GM12874 (cell line): ENCODE results near the gene RPL36A.

Source experiments
- TF ChIP-seq, protein P1 (sequence below): IDR thresholded peaks from 2 replicates; pipeline ENCODE4 v1.5.1; 2011; ENCODE audit warnings: low read depth, mild to moderate bottlenecking, control low read depth, low read length, moderate library complexity; ENCODE audit not compliant: insufficient read depth

RPL36A gene

DNA sequence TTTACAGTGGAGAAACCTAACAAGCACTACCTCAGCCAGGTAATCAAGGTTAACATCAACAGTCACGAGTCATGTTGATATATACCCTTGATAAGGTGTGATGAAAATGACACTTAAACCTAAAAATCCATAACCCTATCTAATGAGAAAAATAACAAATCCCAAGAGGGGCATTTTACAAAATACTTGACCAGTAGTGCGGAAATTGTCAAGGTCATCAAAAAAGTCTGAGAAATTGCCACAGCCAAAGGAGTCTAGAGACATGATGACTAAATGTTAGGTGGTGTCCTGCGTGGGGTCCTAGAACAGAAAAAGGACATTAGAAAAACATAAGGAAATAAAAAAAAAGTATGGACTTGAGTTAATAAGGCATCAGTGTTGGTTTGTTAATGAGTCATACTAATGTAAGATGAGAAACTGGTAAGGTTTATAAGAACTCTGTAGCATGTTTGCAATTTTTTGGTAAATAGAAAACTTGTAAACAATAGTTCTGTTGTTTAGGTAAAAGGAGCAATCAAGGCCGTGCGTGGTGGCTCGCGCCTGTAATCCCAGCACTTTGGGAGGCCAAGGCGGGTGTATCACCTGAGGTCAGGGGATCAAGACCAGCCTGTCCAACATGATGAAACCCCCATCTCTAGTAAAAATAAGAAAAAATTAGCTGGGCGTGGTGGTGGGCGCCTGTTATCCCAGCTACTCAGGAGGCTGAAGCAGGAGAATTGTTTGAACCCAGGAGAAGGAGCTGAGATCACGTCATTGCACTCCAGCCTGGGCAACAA lies 2.9 kb downstream of the RPL36A start:
- TF ChIP-seq, protein P1, sequence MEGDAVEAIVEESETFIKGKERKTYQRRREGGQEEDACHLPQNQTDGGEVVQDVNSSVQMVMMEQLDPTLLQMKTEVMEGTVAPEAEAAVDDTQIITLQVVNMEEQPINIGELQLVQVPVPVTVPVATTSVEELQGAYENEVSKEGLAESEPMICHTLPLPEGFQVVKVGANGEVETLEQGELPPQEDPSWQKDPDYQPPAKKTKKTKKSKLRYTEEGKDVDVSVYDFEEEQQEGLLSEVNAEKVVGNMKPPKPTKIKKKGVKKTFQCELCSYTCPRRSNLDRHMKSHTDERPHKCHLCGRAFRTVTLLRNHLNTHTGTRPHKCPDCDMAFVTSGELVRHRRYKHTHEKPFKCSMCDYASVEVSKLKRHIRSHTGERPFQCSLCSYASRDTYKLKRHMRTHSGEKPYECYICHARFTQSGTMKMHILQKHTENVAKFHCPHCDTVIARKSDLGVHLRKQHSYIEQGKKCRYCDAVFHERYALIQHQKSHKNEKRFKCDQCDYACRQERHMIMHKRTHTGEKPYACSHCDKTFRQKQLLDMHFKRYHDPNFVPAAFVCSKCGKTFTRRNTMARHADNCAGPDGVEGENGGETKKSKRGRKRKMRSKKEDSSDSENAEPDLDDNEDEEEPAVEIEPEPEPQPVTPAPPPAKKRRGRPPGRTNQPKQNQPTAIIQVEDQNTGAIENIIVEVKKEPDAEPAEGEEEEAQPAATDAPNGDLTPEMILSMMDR, result no peak

DNA sequence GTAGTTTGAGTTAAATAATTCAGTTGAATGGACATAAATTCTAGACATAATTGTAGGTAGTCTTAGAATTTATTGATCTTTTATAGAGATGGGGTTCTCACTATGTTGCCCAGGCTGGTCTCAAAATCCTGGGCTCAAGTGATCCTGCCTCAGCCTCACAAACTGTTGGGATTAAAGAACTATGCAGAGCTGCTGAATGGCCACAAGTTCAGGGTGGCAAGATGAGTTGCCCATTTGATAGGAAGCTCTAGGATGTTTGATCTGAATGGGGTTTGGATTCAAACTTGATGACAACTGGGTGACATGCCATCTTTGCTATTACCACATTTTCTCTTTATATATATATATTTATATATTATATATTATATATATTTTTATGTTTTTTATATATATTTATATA lies 3.6 kb downstream of the RPL36A start:
- TF ChIP-seq, protein P1, result no peak

DNA sequence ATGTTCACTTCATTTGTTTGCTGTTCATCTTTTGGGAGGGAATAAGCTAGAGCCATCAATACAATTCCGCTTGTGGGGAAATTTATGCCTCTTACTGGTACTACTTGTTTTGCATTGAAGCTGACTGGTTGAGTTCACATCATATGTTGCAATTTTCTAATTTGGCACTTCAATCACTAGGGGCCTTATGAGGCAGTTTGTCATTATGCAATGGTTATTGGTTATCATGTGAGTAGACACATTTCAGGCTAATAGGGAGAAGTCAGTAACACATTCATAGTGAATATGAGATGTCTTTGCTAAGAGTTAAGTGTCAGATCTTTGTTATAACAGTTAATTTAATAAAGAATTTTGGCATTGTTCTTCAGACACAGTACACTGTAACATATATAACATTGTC lies 5.0 kb downstream of the RPL36A start:
- TF ChIP-seq, protein P1, result no peak

DNA sequence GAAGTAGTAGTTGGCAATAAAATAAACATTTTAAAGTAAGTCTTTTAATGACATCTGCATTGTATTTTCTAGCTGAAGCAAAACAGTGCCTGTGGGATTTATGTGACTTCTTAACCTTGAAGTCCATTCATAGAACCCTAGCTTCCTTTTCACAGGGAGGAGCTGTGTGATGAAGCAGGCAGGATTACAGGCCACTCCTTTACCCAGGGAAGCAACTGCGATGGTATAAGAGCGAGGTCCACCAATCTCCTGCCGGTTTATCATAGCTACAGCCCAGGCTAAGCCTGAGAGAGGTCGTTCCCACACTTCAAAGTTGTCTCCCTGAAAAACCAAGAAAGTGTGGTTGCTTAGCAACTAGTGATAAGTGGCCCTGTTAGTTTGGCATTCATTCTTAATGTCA lies 7.0 kb downstream of the RPL36A start:
- TF ChIP-seq, protein P1, result no peak

DNA sequence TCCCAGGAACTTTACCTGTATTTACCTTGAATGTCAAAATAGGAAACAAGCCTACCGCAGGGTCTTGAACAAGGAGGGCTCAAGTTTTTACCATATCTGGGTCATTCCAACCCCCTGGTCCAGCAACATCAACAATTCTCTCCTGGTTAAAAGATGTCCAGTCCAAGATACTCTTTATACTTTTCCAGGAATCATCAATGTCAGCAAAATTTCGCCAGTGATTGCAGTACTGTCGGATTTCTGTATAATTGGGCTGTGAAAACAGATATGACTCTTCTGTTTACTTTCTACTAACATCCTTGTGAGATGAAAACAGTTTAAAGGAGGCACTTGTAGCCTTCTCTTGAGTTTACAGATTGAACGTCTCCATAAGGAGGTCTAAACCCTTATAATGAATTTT lies 7.9 kb downstream of the RPL36A start:
- TF ChIP-seq, protein P1, result no peak

DNA sequence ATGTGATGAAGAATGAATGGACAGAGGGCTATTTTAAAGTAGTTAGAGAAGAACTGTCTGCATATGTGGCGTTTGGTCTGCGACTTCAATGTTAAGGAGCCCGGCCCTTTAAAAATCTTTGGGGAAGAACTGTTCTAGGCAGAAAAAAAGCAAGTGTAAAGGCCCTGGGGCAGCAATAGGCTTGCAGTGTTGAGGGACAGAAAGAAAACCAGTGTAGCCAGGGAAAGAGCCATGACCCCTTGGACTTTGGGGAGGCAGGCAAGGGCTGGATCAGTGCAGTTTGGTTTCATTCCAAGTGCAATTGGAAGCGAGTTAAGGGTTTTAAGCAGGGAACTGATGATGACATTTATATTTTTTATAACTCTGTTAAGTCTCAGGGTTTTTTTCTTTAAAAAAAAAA lies 9.0 kb downstream of the RPL36A start:
- TF ChIP-seq, protein P1, result no peak

DNA sequence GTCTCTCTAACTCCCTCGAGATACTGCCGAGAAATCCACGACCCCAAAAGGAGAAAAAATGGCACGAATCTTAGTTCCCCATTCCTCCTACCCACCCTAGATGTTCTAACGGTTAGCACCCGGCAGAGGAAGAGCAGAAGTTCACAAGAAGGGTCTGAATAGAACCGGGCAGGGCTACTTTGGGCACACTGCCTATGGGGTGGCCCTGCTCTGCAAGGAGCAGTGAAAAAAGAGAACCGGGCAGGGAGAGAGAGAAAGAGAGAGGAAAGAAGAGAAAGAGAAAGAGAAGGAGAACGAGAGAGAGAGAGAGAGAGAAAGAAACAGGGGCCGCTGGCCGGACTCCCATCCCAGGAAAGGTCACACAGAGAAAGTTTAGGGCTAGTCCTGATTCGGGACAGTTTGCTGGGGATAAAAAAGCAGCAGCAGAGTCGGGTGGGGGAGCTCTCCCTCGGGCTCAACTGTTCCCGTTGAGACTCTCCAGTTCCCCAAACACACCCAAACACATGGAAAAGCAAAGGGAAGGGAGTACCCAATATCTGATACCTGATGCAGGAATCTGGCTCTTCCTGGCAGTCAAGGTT lies 16.4 kb downstream of the RPL36A start:
- TF ChIP-seq, protein P1, result no peak
